Mammary epithelial cell (primary cell): ENCODE results near the gene HNRNPA3.

Source experiments
- EZH2 ChIP-seq: IDR thresholded peaks from 2 replicates; pipeline ENCODE4 v1.6.1; 2012; ENCODE audit warnings: low read length, inconsistent platforms, borderline replicate concordance
- TF ChIP-seq, protein P1 (sequence below), 2 donors: IDR thresholded peaks in 1 of 2; conservative IDR thresholded peaks in 1 of 2; 2 replicates each; pipeline ENCODE4 v1.5.1; 2011 to 2012; ENCODE audit warnings: inconsistent platforms in 2 of 2, low read length in 2 of 2, mild to moderate bottlenecking in 2 of 2, control low read depth in 1 of 2, low read depth in 1 of 2; ENCODE audit not compliant: insufficient read depth in 1 of 2; ENCODE audit errors: extremely low read depth in 1 of 2

DNA sequence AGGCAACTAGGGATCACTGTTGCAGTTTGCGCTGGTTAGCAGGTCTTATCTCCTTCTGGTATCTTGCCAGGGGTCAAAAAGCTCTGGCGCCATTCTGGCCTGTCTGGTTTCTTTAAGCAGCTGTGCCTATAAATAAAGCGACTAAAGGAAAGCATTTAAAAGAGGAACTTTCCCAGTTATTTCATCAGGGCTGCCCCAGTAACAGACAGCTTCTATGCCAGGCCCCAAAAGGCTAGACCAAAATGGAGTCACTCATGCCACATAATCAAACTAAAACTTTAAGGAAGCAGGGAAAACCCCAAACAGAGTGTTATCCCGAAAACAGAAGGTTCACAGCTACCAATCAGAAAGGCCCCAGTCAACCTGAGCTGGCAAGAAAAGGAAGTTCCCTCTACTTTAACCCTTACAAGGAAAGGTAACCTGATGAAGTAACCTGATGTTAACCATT lies 41.2 kb upstream of the HNRNPA3 start:
- TF ChIP-seq, protein P1, sequence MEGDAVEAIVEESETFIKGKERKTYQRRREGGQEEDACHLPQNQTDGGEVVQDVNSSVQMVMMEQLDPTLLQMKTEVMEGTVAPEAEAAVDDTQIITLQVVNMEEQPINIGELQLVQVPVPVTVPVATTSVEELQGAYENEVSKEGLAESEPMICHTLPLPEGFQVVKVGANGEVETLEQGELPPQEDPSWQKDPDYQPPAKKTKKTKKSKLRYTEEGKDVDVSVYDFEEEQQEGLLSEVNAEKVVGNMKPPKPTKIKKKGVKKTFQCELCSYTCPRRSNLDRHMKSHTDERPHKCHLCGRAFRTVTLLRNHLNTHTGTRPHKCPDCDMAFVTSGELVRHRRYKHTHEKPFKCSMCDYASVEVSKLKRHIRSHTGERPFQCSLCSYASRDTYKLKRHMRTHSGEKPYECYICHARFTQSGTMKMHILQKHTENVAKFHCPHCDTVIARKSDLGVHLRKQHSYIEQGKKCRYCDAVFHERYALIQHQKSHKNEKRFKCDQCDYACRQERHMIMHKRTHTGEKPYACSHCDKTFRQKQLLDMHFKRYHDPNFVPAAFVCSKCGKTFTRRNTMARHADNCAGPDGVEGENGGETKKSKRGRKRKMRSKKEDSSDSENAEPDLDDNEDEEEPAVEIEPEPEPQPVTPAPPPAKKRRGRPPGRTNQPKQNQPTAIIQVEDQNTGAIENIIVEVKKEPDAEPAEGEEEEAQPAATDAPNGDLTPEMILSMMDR (conservative IDR thresholded peaks at IDR 0.05 in 1 of 2, IDR thresholded peaks at IDR 0.05 in 1 of 2; ENCODE audit: extremely low read depth in 1 of 2, insufficient read depth in 1 of 2, low read depth in 1 of 2, low read length in 2 of 2), result no peak
- no peak for TF ChIP-seq EZH2
